D341Med (cell line): ENCODE results near the gene PTCD3.

Experiments
- DNase-seq: peaks from one replicate; pipeline ENCODE4 v3.0.0; 2012; ENCODE audit warnings: low spot score

The PTCD3 gene

GRCh38 chr2:86105969-86106945 is at the start of gene PTCD3:
Gene PTCD3, plus strand, starts transcription at chr2:86106235. Its CDS starts 13 bp downstream, at chr2:86106248.
- peak; percentile 90 for DNase-seq

- no peak for DNase-seq
These were observed 49.3 kb upstream of the PTCD3 start for GRCh38 chr2:86056590-86057331.

DNA sequence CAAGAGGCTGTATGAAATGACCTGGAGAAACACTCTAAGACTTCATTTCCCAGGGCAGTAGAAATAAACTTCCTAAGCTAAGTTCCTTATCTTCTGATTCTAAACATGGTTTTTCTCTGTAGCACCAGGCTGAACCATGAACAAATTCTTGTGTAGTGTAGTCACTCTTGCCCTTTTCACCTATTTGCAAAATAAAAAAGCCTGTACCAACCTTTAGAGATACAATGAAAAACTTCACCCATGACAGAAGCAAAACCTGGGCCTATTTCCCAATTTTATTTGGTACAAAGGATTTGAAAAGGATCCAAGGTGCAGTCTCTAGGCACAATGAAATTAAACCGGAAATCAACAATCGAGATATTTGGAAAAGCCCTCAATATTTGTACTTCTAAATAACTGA is 44.0 kb upstream of the PTCD3 start:
- no peak for DNase-seq

DNA sequence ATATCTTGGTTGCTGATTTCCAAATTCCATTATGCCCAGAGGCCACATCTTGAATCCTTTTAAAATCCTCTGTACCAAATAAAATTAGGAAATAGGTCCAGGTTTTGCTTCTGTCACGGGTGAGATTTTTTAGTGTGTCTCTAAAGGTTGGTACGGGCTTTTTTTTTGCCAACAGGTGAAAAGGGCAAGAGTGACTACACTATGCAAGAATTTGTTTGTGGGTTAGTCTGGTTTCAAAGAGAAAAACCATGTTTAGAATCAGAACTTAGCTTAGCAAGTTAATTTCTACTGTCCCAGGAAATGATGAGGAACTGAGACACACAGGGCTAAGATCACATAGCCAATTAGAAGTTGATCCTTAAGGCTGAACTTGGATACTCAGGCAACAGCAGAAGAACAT is 42.0 kb upstream of the PTCD3 start:
- no peak for DNase-seq

GRCh38 chr2:86065512-86065911 is 40.5 kb upstream of the PTCD3 start:
- DNase-seq = no peak

- no peak for DNase-seq
These were observed 39.9 kb upstream of the PTCD3 start for GRCh38 chr2:86066007-86066578.

DNA sequence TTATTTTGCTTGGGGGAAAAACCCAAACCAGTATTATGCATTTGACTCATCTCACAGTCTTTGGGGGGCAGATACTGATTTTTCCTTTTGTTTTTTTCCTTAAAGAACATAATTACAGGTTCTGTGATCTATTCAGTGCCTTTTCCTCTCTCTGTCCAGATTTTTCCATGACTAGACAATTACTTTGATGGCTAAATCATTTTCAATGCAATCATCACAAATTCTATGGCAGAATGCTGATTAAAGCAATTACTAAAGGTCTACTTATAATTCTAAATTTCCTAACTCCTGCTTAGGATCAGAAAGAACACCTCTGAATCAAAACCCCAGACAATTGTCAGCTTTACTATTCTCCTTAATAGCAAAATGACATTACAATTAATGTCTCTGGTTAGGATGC is 39.1 kb upstream of the PTCD3 start:
- no peak for DNase-seq

DNA sequence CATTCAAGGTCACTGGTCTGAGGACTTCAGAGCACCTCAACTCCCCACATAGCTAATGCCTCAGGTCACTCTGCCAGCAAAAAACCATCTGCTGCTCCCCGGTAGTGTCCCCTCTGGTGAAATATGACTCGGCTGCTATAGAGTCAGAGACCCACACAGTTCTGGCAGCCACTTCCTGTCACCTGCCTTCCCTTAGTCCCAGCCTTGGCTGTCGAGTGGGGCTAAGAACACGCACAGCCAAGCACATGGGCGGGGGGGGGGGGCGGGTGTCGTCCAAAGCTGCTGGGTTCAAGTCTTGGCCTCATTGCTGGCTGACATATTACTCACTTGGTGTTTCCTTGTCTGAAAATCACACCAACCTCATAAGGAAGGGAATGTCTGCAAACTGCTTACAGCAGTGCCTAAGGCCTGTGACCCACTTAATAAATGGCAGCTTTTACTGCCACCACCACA is 37.9 kb upstream of the PTCD3 start:
- DNase-seq = no peak

DNA sequence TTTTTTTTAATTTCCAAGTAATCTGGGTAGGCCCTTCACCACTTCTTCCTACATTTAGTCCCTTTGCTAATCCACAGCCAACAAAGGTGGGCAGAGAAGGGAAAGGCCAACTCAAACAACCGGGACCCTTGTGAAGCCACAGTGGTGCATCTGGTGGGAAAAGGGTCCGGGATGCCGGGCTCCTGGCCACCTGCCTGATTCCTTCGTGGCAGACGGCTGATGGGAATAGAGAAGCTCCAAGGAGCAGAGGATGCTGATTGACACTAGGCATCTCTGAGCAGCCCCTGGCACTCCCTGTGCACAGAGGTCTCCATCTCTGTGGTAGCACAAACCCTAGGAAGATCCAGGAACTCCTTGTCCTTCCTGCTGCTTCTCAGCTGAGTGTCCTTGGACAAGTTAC is 37.4 kb upstream of the PTCD3 start:
- DNase-seq = no peak

GRCh38 chr2:86069091-86069685 is 36.8 kb upstream of the PTCD3 start:
- no peak for DNase-seq

- DNase-seq = no peak
These were observed 36.2 kb upstream of the PTCD3 start for GRCh38 chr2:86069783-86070339.

DNA sequence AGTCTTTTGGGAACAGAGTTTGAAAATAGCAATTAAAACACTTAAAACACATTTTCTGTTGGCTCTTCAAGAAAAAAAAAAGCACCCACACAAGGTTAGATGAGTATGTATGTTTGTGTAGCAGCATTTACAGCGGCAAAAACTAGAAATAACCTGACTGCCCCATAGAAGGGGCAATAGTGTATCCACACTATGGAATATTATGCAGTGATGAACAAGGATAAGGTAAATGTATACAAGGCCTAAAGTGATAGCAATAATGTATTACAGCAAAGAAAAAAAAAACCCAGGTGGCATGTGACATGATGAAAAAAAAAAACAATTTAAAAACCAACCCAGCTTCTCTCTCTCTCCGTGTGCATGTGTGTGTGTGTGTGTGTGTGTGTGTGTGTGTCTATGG is 35.2 kb upstream of the PTCD3 start:
- DNase-seq = no peak

DNA sequence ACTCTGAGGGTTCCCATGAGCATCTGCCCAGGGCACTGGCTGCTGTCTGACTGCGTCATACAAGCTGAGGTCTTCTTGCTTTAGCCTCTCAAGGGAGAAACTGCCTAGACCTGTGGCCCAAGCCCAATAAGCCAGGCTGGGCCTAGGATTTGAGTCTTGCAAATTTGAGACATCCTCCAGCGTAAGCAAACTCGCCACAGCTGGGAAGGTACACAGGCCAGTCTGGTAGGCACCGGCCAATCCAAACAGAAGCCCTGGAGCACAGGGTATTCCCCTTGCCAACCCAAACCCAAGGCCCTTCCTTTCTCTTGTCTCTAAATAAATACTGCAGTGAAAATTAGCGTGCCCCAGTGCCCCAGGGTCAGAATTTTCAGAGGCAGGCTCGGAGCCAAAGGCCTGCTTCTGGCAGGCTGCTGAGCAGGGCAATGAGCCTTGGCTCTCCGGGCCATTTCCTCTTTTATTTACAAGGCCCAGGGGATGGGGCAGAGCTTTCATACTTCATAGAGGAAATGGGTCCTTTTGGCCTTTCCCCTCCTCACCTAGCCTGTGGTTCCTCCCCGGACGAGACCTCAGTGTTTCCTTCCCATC is 33.7 kb upstream of the PTCD3 start:
- no peak for DNase-seq

DNA sequence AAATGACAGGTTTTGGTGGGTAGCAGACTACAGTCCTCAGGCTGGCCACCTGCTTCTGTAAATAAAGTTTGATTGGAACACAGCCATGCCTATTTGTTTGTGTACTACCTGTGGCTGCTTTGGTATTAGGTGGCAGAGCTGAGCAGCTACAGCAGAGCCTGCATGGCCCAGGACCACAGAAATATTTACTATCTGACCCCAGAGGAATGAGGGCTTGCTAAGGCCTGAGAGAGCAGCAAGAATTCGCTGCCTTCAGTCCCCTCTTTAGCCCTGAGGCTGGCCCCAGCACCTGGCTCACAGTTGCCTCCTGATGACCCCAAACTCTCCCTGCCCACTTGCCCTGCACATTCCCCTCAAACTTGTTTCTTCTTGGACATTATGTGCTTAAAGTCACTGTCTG is 32.8 kb upstream of the PTCD3 start:
- no peak for DNase-seq

DNA sequence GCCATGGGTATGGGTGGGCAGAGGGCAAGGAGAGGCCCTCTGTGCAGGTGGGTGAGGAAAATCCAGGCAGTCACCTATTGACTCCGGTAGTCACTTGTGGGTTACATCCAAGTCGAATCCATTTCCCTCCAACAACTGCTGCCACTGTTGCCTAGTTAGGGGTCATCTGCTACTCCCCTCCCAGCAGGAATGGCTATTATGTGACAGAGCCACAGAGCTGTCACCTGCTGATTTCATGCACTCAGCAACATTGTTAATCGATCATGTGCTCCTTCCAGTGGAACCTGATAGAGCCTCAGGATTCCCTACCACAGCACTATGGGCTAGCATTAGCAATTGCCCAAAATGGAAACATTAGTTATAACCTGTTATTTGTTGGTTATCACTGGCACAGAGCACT is 31.8 kb upstream of the PTCD3 start:
- no peak for DNase-seq

- DNase-seq = no peak
These were observed 31.2 kb upstream of the PTCD3 start for GRCh38 chr2:86074811-86075210.

DNA sequence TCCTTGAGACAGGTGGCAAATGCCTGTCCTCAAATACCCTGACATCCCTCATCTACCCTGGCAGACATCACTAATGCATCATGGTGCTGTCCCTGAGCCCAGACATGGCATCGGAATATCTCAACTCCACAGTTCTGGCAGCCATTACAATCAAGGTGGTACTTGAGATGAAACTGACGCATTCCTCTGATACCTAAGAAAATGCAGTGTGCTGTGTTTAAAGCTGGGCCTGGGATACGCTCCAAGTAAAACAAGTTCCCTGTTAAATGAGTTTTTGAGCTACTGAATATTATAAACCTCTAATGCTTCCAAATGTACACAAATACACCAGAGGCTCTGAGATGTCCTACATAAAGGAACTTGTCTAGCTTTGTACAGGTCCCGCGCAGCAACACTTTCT is 30.1 kb upstream of the PTCD3 start:
- DNase-seq = no peak

GRCh38 chr2:86078774-86079545 is 27.1 kb upstream of the PTCD3 start:
- peak; percentile 43 for DNase-seq

DNA sequence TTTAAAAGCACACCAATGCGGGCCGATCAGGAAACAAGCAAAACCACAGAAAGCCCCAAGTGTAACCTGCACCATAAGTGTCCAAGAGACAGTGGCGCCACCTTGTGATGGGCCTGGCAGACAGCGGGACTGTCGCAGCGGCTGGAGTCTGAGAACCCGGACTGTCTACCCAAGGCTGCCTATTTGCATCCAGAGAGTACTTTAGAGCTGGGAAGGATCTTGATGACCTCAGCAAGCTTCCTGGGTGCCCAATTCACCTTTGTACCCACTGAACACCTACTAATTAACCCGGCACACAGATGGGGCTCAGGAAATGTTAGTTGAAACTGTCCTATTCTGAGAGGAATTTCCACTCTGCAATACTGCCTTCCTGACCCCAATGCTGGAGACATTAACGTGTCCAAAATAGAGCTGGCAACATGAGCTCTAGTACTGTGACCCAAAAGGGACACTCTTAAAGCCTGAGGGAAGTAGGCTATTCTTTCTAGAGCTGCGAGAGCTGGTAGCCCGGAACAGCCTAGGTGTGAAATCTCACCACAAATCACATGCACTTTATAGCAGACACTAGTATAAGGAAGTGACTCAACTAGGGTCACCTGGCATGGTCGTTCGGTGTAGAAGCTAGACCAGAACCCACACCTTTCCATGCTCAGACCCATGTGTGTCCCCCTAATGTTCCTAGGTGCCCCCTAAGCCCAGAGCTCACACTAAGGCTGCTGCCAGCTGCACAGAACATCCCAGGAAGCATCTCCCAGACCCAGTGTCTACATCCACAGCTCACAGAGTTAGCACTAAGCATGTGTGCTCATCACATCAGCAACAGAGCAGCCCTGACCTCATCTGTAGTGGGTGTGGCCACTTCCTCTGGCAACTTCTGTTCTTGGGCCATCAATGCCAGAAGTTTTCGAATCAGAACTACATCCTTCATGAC is 25.8 kb upstream of the PTCD3 start:
- peak; percentile 80 for DNase-seq

GRCh38 chr2:86081724-86082123 is 24.3 kb upstream of the PTCD3 start:
- no peak for DNase-seq
